Liver (tissue), 9 donors: ENCODE measurements around the gene BMPER. TPM values are rescaled to one million over a fixed set of nuclear protein-coding genes. Genes with fewer than 3 reads are reported as not detected.

ENCODE experiments used
- DNase-seq: peaks from one replicate; pipeline ENCODE4 v3.0.0-alpha.2; 2017; ENCODE audit warnings: low spot score
- H3K27ac ChIP-seq, 2 donors: one replicate each; pipeline ENCODE4 v1.7.0; 2013; ENCODE audit warnings: inconsistent platforms in 2 of 2, low read length in 2 of 2, control low read depth in 1 of 2, low read depth in 1 of 2, mild to moderate bottlenecking in 1 of 2
- H3K27me3 ChIP-seq, 4 donors: one replicate each; pipeline versions ENCODE4 v1.6.1 to v1.7.0; 2013; ENCODE audit warnings: low read length in 3 of 4, inconsistent platforms in 1 of 4, mild to moderate bottlenecking in 1 of 4, moderate library complexity in 1 of 4; ENCODE audit not compliant: control insufficient read depth in 4 of 4, insufficient read depth in 4 of 4
- H3K36me3 ChIP-seq, 4 donors: one replicate each; pipeline versions ENCODE4 v1.6.1 to v1.7.0; 2013; ENCODE audit warnings: low read length in 3 of 4, mild to moderate bottlenecking in 3 of 4, low read depth in 1 of 4, moderate library complexity in 1 of 4; ENCODE audit not compliant: control insufficient read depth in 4 of 4, insufficient read depth in 3 of 4
- H3K4me1 ChIP-seq, 4 donors: one replicate each; pipeline versions ENCODE4 v1.6.1 to v1.7.0; 2013; ENCODE audit warnings: low read length in 3 of 4, mild to moderate bottlenecking in 3 of 4, moderate library complexity in 1 of 4; ENCODE audit not compliant: control insufficient read depth in 4 of 4, insufficient read depth in 4 of 4
- H3K4me3 ChIP-seq, 3 donors: one replicate each; pipeline versions ENCODE4 v1.6.1 to v1.7.0; 2013; ENCODE audit warnings: low read length in 3 of 3, control low read depth in 1 of 3, low read depth in 1 of 3, mild to moderate bottlenecking in 1 of 3
- H3K9ac ChIP-seq, 2 donors: one replicate each; pipeline ENCODE4 v1.7.0; 2013; ENCODE audit warnings: low read length in 2 of 2, mild to moderate bottlenecking in 2 of 2, moderate library complexity in 2 of 2, control low read depth in 1 of 2, low read depth in 1 of 2
- H3K9me3 ChIP-seq, 4 donors: one replicate each; pipeline versions ENCODE4 v1.6.1 to v1.7.0; 2013; ENCODE audit warnings: low read length in 3 of 4; ENCODE audit not compliant: control insufficient read depth in 4 of 4
- CTCF ChIP-seq: fragments of 150-350 bp; IDR thresholded peaks from 2 replicates; pipeline ENCODE4 v1.5.1; 2017; ENCODE audit warnings: improper control_type of control experiment, low read depth, low read length; ENCODE audit not compliant: missing input control
- EGR1 ChIP-seq, 2 donors: IDR thresholded peaks; 2 replicates each; pipeline ENCODE4 v1.6.1; 2016 to 2018; ENCODE audit warnings: antibody characterized with exemption in 2 of 2, low read depth in 2 of 2
- FOXA1 ChIP-seq: IDR thresholded peaks from 2 replicates; pipeline ENCODE4 v1.6.1; 2016; ENCODE audit warnings: antibody characterized with exemption
- FOXA2 ChIP-seq: IDR thresholded peaks from 2 replicates; pipeline ENCODE4 v1.6.1; 2016; ENCODE audit warnings: antibody characterized with exemption
- GABPA ChIP-seq, 2 donors: IDR thresholded peaks in 1 of 2; conservative IDR thresholded peaks in 1 of 2; 2 replicates each; pipeline ENCODE4 v1.6.1; 2016; ENCODE audit warnings: antibody characterized with exemption in 2 of 2, mild to moderate bottlenecking in 1 of 2, moderate library complexity in 1 of 2
- HNF4A ChIP-seq, 2 donors: conservative IDR thresholded peaks; 2 replicates each; pipeline ENCODE4 v1.6.1; 2016; ENCODE audit warnings: antibody characterized with exemption in 2 of 2, mild to moderate bottlenecking in 2 of 2
- HNF4G ChIP-seq: IDR thresholded peaks from 2 replicates; pipeline ENCODE4 v1.6.1; 2016; ENCODE audit warnings: antibody characterized with exemption
- JUND ChIP-seq, 2 donors: IDR thresholded peaks; 2 replicates each; pipeline ENCODE4 v1.6.1; 2016; ENCODE audit warnings: antibody characterized with exemption in 2 of 2
- MAX ChIP-seq: IDR thresholded peaks from 2 replicates; pipeline ENCODE4 v1.6.1; 2016; ENCODE audit warnings: antibody characterized with exemption
- NR2F2 ChIP-seq: IDR thresholded peaks from 2 replicates; pipeline ENCODE4 v1.6.1; 2016; ENCODE audit warnings: antibody characterized with exemption
- RAD21 ChIP-seq, 2 donors: IDR thresholded peaks; 2 replicates each; pipeline ENCODE4 v1.6.1; 2016; ENCODE audit warnings: antibody characterized with exemption in 2 of 2, mild to moderate bottlenecking in 2 of 2
- RXRA ChIP-seq, 2 donors: IDR thresholded peaks; 2 replicates each; pipeline ENCODE4 v1.6.1; 2017 to 2018; ENCODE audit warnings: antibody characterized with exemption in 2 of 2, mild to moderate bottlenecking in 1 of 2
- SP1 ChIP-seq: IDR thresholded peaks from 2 replicates; pipeline ENCODE4 v1.6.1; 2018; ENCODE audit warnings: antibody characterized with exemption, mild to moderate bottlenecking
- TAF1 ChIP-seq: conservative IDR thresholded peaks from 2 replicates; pipeline ENCODE4 v1.6.1; 2016; ENCODE audit warnings: antibody characterized with exemption, mild to moderate bottlenecking
- YY1 ChIP-seq: IDR thresholded peaks from 2 replicates; pipeline ENCODE4 v1.6.1; 2016; ENCODE audit warnings: antibody characterized with exemption, mild to moderate bottlenecking
- ZBTB33 ChIP-seq: IDR thresholded peaks from 2 replicates; pipeline ENCODE4 v1.6.1; 2016; ENCODE audit warnings: antibody characterized with exemption
- WGBS: extraction: QIAGEN DNeasy Blood & Tissue Kit; methylation state at CpG from one replicate; pipeline ENCODE4 v1.1.7; 2013; 5-methylcytosine and 5-hydroxymethylcytosine counted together
- polyA plus RNA-seq, 2 donors: library from polyadenylated mRNA; stranded (reverse) in 1 of 2; unstranded in 1 of 2; fragments of 200-250 nt in 1 of 2; fragments of >200 nt in 1 of 2; fragmentation: Nextera tagmentation in 1 of 2; extraction: Ambion mirVana in 1 of 2; gene quantifications; one replicate each; pipeline versions ENCODE4 v1.2.1 to v1.2.3, GENCODE V29; 2013 to 2015
- total RNA-seq, 2 donors: library from RNA; depleted of rRNA; stranded (reverse); fragments of >200 nt; gene quantifications; one replicate each; pipeline ENCODE4 v1.2.3, GENCODE V29; 2014
- TF ChIP-seq, protein P1 (sequence below): IDR thresholded peaks from 2 replicates; pipeline ENCODE4 v1.6.1; 2016; ENCODE audit warnings: antibody characterized with exemption
- TF ChIP-seq, protein P2 (sequence below): IDR thresholded peaks from 2 replicates; pipeline ENCODE4 v1.6.1; 2016; ENCODE audit warnings: antibody characterized with exemption, mild to moderate bottlenecking
- donor health status: healthy.
- donor health status: healthy.
- donor health status: healthy.
- donor health status: healthy.
- donor health status: healthy.

Gene BMPER
- total and polyA plus RNA-seq, 4 donors = 4.0 to 8.5 (median 6.2) TPM

GRCh38 chr7:34175837-34176236 is 270.5 kb downstream of the BMPER start:
- Histone ChIP-seq H3K27ac (no peak overlapping the region), H3K9me3 (no peaks in the 10 kb centered on the region), H3K27me3 (no peaks in the 10 kb centered on the region), H3K36me3 (no peaks in the 10 kb centered on the region), H3K9ac (no peak overlapping the region), H3K4me1 (no peaks in the 10 kb centered on the region), H3K4me3 (no peak overlapping the region)
- 77% methylated on average over 3 of the region's 3 CpGs for WGBS
- DNase-seq = no peak
- TF ChIP-seq GABPA (IDR thresholded peaks at IDR 0.05 in 1 of 2, conservative IDR thresholded peaks at IDR 0.05 in 1 of 2) = no peak
- no peak for TF ChIP-seq FOXA2
- no peak for TF ChIP-seq RXRA (IDR thresholded peaks at IDR 0.05)
- no peak for TF ChIP-seq MAX
- no peak for TF ChIP-seq EGR1 (IDR thresholded peaks at IDR 0.05; ENCODE audit: low read depth in 2 of 2)
- TF ChIP-seq, protein P1, sequence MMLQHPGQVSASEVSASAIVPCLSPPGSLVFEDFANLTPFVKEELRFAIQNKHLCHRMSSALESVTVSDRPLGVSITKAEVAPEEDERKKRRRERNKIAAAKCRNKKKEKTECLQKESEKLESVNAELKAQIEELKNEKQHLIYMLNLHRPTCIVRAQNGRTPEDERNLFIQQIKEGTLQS = no peak
- TF ChIP-seq FOXA1 = no peak
- TF ChIP-seq, protein P2, sequence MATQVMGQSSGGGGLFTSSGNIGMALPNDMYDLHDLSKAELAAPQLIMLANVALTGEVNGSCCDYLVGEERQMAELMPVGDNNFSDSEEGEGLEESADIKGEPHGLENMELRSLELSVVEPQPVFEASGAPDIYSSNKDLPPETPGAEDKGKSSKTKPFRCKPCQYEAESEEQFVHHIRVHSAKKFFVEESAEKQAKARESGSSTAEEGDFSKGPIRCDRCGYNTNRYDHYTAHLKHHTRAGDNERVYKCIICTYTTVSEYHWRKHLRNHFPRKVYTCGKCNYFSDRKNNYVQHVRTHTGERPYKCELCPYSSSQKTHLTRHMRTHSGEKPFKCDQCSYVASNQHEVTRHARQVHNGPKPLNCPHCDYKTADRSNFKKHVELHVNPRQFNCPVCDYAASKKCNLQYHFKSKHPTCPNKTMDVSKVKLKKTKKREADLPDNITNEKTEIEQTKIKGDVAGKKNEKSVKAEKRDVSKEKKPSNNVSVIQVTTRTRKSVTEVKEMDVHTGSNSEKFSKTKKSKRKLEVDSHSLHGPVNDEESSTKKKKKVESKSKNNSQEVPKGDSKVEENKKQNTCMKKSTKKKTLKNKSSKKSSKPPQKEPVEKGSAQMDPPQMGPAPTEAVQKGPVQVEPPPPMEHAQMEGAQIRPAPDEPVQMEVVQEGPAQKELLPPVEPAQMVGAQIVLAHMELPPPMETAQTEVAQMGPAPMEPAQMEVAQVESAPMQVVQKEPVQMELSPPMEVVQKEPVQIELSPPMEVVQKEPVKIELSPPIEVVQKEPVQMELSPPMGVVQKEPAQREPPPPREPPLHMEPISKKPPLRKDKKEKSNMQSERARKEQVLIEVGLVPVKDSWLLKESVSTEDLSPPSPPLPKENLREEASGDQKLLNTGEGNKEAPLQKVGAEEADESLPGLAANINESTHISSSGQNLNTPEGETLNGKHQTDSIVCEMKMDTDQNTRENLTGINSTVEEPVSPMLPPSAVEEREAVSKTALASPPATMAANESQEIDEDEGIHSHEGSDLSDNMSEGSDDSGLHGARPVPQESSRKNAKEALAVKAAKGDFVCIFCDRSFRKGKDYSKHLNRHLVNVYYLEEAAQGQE = no peak
- TF ChIP-seq TAF1 = no peak
- no peak for TF ChIP-seq CTCF
- TF ChIP-seq HNF4G = no peak
- TF ChIP-seq ZBTB33 = no peak
- TF ChIP-seq SP1 = no peak
- TF ChIP-seq HNF4A (conservative IDR thresholded peaks at IDR 0.05) = no peak
- no peak for TF ChIP-seq RAD21 (IDR thresholded peaks at IDR 0.05)
- TF ChIP-seq JUND (IDR thresholded peaks at IDR 0.05) = no peak
- TF ChIP-seq YY1 = no peak
- no peak for TF ChIP-seq NR2F2
